ENCODE results near the gene ZNF430. TPM values are rescaled to one million over a fixed set of nuclear protein-coding genes. Genes with fewer than 3 reads are reported as not detected.

The ZNF430 gene
- total RNA-seq, 1 donor from 2014 or later: 20.4 TPM

- peaks cover 9% of the 10 kb centered on the region for H3K9me3 ChIP-seq
- intact Hi-C loops (cut with DNase I): no loop called here
Observed at GRCh38 chr19:21065336-21065735, 44.9 kb downstream of the ZNF430 start.

GRCh38 chr19:21082011-21082975, 61.8 kb downstream of the ZNF430 start, which contains the start of gene ZNF714:
TSS of gene ZNF714 (plus strand) at chr19:21082203. CDS start at chr19:21098269, 16,066 bp downstream.
- H3K4me3 ChIP-seq: peak within 1 kb of the TSS; percentile 49 to 65
- no peaks in the 10 kb centered on the region for H3K9me3 ChIP-seq
- H3K27ac ChIP-seq: peak within 1 kb of the TSS; percentile 68
- peak; percentile 48 to 63 for TF ChIP-seq POLR2AphosphoS5 (IDR thresholded peaks at IDR 0.05; ENCODE audit: insufficient read depth in 1 of 2, low read depth in 1 of 2)
- TF ChIP-seq CTCF (IDR thresholded peaks at IDR 0.05): no peak
- no peak for TF ChIP-seq POLR2A (IDR thresholded peaks at IDR 0.05)
- DNase-seq (ENCODE audit: extremely low spot score in 2 of 2): no peak
- no peaks in the 10 kb centered on the region for H3K27me3 ChIP-seq
- peaks cover 5% of the 10 kb centered on the region for H3K4me1 ChIP-seq
- intact Hi-C loops (cut with DNase I): no loop called here
- H3K36me3 ChIP-seq: no peaks in the 10 kb centered on the region

More at GRCh38 chr19:21065336-21065735, 44.9 kb downstream of the ZNF430 start:
- DNase-seq (ENCODE audit: extremely low spot score in 2 of 2): no peak
- TF ChIP-seq POLR2AphosphoS5 (IDR thresholded peaks at IDR 0.05; ENCODE audit: insufficient read depth in 1 of 2, low read depth in 1 of 2) (no peak), CTCF (IDR thresholded peaks at IDR 0.05) (no peak), POLR2A (IDR thresholded peaks at IDR 0.05) (no peak)
- Histone ChIP-seq H3K4me3 (no peak overlapping the region), H3K27me3 (no peaks in the 10 kb centered on the region), H3K4me1 (no peaks in the 10 kb centered on the region), H3K27ac (no peak overlapping the region), H3K36me3 (peaks cover 0 to 38% of the 10 kb centered on the region in 2 donors)

GRCh38 chr19:21084343-21084742, 63.9 kb downstream of the ZNF430 start:
- no peak overlapping the region for H3K27ac ChIP-seq
- intact Hi-C loops (cut with DNase I): no loop called here
- no peak for DNase-seq (ENCODE audit: extremely low spot score in 2 of 2)
- H3K4me1 ChIP-seq: peaks cover 5% of the 10 kb centered on the region
- no peak for TF ChIP-seq CTCF (IDR thresholded peaks at IDR 0.05)
- no peak for TF ChIP-seq POLR2A (IDR thresholded peaks at IDR 0.05)
- no peak for TF ChIP-seq POLR2AphosphoS5 (IDR thresholded peaks at IDR 0.05; ENCODE audit: insufficient read depth in 1 of 2, low read depth in 1 of 2)
- no peaks in the 10 kb centered on the region for H3K36me3 ChIP-seq
- H3K4me3 ChIP-seq: no peak overlapping the region
- H3K27me3 ChIP-seq: no peaks in the 10 kb centered on the region
- no peaks in the 10 kb centered on the region for H3K9me3 ChIP-seq

- DNase-seq (ENCODE audit: extremely low spot score in 2 of 2): no peak
- Histone ChIP-seq H3K36me3 (no peaks in the 10 kb centered on the region), H3K27ac (no peak overlapping the region), H3K9me3 (no peaks in the 10 kb centered on the region), H3K4me3 (no peak overlapping the region), H3K4me1 (peaks cover 2% of the 10 kb centered on the region), H3K27me3 (no peaks in the 10 kb centered on the region)
- intact Hi-C loops (cut with DNase I): no loop called here
- TF ChIP-seq POLR2AphosphoS5 (IDR thresholded peaks at IDR 0.05; ENCODE audit: insufficient read depth in 1 of 2, low read depth in 1 of 2): no peak
- TF ChIP-seq CTCF (IDR thresholded peaks at IDR 0.05): no peak
- TF ChIP-seq POLR2A (IDR thresholded peaks at IDR 0.05): no peak
Observed at GRCh38 chr19:21087871-21088270, 67.4 kb downstream of the ZNF430 start.

GRCh38 chr19:21092109-21092508, 71.7 kb downstream of the ZNF430 start:
- no peak for DNase-seq (ENCODE audit: extremely low spot score in 2 of 2)
- intact Hi-C loops (cut with DNase I): no loop called here
- no peak for TF ChIP-seq POLR2AphosphoS5 (IDR thresholded peaks at IDR 0.05; ENCODE audit: insufficient read depth in 1 of 2, low read depth in 1 of 2)
- TF ChIP-seq POLR2A (IDR thresholded peaks at IDR 0.05): no peak
- TF ChIP-seq CTCF (IDR thresholded peaks at IDR 0.05): no peak
- Histone ChIP-seq H3K27me3 (no peaks in the 10 kb centered on the region), H3K4me3 (no peak overlapping the region), H3K36me3 (no peaks in the 10 kb centered on the region), H3K9me3 (no peaks in the 10 kb centered on the region), H3K27ac (no peak overlapping the region), H3K4me1 (no peaks in the 10 kb centered on the region)

All from vagina (tissue), 2 donors.